HG02884 (cell line): ENCODE data around the gene SCYGR6.

ENCODE experiments used
- ATAC-seq: cut with Tn5 transposase; IDR thresholded peaks from one replicate; pipeline ENCODE4 v1.9.1; 2021; ENCODE audit warnings: mild to moderate bottlenecking, moderate library complexity; ENCODE audit not compliant: unreplicated experiment

The SCYGR6 gene

DNA sequence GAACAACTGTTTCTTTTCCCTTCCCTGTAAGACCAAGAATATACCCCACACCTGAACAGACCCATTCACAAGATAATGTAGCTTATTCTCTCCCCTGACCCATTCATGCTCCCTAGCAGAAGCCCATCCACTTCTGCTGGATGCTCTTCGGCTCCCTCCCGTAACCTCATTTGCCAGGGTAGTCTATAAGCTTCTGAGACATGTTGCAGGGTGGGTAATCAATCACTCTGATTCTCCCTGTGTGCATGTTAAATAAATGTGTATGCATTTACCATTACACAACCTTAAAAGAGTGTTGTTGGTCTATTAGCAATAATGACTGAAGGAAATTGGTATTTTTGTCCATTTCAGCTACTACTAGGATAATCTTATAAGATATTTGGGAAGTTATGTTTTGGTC is 8.1 kb downstream of the SCYGR6 start:
- no peak for ATAC-seq

DNA sequence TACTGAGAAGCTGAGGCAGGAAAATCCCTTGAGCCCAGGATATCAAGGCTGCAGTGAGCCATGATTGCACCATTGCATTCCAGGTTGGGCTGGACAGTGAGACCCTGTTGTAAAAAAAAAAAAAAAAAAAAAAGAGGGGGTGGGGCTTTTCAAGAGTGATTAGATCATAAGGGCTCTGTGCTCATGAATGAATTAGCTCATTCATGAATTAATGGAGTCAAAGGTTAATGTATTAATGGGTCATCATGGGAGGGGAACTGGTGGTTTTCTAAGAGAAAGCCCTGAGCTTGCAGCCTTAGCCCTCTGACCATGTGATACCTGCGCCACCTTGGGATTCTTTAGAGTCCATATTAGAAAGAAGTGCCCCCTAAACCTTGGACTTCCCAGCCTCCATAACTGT is 11.3 kb downstream of the SCYGR6 start:
- ATAC-seq: no peak

DNA sequence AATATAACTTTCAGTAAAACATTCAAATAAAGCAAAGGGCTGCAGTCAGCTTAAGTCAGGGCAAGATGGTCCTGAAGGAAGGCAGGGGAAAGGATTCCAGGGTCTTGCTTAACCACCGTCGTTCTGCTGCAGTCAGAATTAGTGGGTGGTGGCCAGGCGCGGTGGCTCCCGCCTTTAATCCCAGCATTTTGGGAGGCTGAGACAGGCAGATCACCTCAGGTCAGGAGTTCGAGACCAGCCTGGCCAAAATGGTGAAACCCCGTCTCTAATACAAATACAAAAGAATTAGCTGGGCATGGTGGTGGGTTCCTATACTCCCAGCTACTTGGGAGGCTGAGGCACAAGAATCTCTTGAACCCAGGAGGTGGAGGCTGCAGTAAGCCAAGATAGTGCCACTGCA is 13.6 kb downstream of the SCYGR6 start:
- ATAC-seq: no peak

DNA sequence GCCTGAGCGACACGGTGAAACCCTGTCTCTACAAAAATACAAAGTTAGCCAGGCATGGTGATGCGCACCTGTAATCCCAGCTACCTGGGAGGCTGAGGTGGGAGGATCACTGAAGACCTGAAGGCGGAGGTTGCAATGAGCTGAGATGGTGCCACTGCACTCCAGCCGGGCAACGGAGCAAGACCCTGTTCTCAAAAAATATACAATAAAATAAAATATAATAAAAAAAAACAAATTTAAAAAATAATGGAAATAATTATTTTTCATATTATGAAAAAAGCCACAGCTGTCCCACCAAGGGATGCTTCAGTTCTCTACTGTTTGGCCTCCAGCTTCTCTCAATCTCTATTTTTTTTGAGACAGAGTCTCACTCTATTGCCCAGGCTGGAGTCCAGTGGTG is 17.2 kb downstream of the SCYGR6 start:
- no peak for ATAC-seq

DNA sequence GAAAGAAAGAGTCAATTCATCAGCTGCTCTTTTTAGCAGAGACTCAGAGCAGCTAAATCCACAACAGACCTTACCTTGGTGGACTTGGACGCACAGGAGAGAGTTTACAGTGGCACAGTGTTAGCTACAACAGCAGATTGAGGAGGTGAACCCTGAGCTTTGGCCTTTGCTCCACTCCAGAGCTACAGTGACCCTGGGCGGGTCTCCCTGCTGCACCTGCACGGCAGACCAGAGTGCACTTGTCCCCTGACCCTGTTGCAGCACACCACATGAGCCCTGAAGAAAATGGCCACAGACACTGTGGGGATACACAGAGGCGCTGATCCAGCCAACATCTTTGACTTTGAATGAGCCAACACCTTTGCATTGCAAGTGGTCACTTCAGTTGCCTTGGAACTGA is 17.7 kb downstream of the SCYGR6 start:
- ATAC-seq: no peak

DNA sequence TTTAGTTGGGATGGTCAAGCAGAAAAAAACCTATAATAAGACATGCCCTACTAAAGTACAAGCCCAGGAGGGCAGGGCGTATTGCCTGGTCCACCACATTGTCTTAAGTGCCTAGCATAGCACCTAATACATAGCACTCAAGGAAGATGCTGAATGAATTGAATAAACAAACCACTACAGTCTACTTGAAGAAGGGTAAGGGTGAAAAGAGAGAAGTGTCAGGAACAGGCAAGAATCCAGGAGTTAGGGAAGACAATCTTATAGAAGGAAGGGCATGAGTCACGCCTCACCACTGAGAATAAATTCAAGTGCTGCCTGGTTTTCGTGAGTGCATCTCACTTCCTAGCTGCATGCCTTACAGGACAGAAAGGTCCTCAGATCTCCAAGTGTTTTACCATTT is 20.6 kb downstream of the SCYGR6 start:
- ATAC-seq: no peak

DNA sequence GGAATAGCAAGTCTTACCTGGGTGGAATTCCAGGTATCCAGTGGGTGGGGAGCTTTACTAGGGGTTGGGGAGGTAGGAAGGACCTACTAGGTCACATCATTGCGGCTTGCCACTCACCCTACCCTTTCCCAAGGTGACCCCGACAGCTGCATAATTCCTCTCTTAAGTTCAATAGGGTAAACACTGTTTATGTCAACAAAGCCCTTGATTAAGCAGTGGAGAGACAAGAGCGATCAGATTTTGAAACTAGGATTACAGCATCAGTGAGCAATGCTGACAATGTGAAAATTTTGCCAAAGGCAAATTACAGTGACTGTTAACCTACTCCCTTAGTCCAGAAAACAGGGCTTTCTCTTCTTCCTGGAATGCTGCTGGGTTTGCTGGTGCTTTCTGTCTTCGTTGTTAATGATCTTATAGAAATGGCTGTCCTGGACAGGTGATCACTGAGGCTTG is 21.3 kb downstream of the SCYGR6 start:
- ATAC-seq: no peak

DNA sequence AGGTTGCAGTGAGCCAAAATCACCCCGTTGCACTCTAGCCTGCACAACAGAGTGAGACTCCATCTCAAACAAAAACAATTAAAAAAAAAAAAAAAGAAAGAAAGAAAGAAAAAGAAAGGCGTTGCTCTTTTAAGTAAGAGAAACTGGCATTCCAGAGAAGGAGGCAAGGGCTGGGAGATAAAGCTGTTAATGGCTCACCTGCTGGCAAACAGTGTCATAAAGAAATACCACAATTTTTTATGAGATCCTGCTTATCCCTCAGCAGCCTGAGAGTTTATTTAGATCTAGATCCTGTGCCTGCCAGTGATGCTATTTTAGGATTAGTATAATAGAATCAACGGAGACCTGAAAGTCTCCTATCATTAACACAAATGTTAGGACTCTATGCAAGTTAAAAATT is 23.0 kb downstream of the SCYGR6 start:
- no peak for ATAC-seq

DNA sequence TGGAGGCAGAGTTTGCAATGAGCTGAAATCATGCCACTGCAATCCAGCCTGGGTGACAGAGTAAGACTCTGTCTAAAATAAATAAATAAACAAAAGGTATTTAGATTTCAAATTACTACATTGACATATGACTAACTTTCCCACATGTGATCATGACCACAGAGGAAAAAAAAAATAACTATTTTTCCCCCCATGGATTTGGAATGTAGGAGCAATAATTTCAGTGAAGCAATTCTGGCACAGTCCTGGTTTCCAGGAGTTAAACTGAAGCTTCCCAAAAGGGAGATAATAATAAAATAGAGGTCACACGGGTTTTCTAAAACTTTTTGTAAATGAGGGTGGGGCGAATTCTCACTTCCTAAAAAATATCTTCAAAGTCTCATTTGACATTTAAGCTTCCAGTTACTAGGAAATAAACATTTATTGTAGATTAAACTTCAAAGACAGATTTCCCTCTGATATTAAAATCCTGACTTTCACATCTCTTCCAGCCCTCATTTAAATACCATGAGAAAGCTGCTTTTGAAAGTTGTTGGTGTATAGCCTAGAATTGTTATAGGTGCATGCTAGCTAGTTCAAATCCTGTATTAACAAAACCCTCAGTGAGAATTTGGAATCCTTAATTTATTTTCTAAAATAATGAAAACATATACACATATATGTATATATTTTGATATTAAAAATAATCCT is 27.4 kb downstream of the SCYGR6 start:
- ATAC-seq: no peak

DNA sequence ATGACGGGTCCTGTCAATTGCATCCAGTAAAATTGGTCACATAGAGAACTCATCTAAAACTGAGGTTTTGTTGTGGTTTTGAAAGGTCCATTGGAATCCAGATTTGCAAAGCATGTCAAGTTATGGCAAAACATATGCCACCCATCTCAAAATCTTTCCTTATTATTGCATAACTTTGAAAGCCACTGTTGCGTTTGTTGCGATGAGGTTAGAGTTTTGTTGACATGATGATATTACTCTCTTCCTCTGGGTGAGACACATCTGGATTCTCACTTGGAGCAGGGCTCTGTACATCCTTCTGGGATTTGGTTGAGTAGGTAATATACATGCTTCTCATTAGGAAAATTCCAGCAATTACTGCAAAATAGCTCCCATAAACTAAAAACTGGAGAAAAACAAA is 37.4 kb downstream of the SCYGR6 start:
- no peak for ATAC-seq

DNA sequence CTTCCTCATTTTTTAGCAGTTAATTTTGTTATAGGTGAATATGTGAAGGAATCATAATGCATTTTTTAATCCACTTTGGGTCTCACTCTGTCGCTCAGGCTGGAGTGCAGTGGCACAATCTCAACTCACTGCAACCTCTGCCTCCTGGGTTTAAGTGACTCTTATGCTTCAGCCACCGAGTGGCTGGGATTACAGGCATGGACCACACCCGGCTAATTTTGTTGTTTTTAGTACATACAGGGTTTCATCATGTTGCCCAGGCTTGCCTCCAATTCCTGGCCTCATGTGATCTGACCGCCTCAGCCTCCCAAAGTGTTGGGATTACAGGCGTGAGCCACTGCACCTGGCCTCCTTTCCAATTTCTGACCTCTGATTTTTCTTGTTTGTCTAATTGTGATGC is 40.3 kb downstream of the SCYGR6 start:
- no peak for ATAC-seq

DNA sequence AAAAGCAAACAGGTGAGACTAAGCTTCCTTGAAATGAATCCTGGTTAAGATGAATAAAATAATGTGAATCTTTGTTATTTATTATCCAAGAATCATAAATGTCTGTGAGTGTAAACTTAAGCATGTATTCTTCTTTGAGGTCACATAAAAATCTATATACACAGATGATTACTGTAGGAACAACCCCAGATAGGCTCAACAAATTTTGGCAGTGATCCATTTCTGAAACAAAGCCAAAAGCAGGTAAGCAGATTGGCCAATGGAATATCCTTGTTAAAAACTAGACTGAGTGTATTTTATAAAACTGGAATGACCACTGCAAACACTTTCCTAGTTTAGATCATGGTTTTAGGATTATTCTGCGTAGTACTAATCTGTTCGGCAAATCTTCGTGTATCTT is 46.6 kb downstream of the SCYGR6 start:
- no peak for ATAC-seq

DNA sequence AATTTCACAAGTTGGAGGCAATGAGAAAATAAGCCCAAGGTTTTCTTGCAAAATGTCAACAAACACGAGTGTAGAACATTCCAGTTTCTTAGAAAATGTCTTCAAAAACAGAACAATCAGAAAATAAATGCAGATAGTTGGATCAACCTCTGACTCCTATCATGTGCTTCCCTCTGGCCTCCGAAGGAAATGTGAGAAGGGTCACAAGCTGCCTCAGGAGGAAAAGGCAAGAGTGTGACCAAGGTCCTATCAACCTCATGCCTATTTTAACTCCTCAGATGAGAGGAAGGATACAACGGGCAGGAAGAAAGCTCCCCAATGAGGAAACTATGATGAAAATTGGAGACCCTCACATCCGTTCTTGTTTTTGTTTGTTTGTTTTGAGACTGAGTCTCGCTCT is 50.1 kb downstream of the SCYGR6 start:
- no peak for ATAC-seq
